Activated naive CD8-positive, alpha-beta T cell treated with anti-CD3 and anti-CD28 coated beads, Interleukin-2, amount 50 U/mL, for 16 hours (primary cell): ENCODE results near the gene DNLZ.
"Not testable (repeated sequence)": the region's sequence is repeated elsewhere in the genome, so short reads cannot be mapped to it uniquely, and the experiment has no call there.

Source experiments
- DNase-seq: peaks from one replicate; pipeline ENCODE4 v3.0.0-alpha.2; 2020; ENCODE audit warnings: low read depth, low spot score

Gene DNLZ

DNA sequence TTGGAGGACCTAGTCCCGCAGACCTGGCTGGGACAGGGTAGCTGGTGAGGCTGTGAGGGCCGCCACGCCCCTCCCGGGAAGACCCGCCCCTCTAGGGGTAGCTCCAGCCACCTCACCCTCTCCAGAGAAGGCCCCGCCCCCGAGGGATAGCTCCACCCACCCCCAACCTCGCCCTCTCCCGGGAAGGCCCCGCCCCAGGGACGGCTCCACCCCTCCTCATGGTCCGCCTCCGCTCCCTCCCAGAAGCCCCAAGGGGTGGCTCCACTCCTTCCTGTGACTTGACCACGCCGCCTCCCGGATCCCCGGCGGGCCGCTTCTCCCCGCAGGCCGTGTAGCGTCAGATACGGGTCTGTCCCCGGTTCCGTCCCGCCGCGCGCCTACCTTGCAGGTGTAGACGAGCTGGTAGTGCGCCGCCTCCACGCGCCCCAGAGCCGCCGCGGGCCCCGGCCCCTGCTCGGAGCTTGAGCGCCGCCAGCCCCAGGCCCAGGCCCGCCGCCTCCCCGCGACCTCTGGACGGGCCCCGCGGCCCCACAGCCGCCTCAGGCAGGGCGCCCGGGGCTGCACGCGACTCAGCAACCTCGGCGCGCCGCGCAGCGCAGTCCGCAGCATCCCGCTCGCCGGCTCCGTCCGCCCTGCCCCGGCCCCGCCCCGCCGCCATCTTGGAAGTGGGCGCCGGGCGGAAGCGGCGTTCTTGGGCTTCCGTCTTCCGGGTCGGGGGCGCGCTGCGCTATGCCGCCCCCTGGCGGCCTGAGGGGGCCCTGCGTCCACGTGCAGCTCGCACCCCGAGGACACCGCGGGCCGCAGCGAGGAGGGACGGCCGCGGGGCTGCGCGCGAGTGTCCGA is at the start of gene DNLZ:
TSS of gene DNLZ (minus strand) at position 639 of the 843 bp plus-strand sequence. CDS start at position 609, 30 bp downstream.
- peak; percentile 87 for DNase-seq

DNA sequence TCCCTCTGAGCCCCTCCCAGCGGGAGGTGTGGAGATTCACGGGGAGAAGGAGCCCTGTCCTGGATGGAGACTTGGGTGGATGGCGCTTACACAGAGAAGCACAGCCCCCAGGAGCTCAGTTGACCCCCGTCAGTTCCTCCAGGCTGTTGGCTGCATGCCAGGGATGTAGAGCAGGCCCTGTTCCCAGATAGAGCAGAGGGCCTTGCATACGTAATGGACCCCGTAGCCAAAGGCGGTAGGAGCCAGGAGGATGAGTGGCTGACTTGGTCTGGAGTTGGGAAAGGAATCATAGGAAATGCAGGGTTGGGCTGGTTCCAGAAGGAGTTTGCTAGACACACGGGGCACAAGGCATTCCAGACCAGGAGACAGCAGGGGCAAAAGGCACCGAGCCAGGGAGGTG is 49.4 kb upstream of the DNLZ start:
- DNase-seq = no peak

DNA sequence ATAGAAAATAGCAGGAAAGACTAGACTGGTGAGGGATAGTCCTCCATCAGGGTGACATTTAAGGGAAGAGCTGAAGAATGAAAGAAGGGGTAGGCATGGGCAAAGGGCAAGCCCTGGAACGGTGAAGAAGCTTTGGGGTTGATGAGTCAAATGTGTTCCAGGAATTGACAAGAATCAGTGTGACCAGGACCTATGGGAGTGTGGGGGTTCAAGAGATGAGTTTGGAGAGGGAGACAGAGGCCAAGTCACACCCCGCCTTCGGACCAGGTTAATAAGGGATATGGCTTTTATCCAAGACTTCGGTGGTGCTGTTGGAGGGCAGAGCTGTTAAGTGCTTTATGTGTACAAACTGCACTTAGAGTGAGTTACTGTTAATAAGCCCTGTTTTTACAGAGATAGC is 47.8 kb upstream of the DNLZ start:
- DNase-seq = no peak

DNA sequence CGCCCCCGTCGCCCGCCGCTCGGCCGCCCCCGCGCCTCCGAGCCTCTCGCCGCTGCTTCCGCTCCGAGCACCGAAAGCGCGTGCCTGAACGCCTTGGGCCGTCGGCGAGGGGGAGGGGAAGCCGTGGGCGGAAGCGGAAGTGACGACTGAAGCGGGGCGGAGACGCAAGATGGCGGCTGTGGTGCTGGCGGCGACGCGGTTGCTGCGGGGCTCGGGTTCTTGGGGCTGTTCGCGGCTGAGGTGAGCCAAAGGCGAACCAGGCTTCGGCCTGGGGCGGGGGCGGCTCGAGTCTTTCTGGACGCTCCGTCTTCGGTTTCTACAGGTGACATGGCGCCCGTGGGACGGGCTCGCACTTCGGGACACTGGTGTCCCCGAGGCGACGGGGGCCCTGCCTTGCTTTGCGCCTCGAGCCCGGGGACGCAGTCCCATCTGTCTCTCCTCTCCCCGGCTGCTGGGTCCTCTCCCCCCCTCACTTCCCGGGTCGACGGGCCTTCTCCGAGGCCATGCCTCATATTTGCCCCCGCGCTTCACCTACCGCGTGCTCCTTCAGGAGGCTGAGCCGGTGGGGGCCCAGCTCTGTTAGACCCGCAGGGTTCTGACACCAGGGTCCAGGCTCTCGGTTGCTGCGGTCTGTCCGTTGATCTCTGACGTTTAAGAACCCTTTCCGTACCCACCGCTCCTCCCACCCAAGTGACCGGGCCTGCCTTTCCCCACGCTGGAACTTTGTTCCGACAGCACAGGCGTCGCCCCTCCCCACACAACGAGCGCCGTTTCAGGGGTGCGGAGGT is 47.1 kb upstream of the DNLZ start, which contains the start of the genes ENTR1 and PMPCA:
TSS of gene ENTR1 (minus strand) at position 115 of the 788 bp plus-strand sequence. CDS start 217 bp downstream, outside the sequence.
TSS of gene PMPCA (plus strand) at position 159 of the 788 bp plus-strand sequence. CDS start at position 170, 11 bp downstream.
- DNase-seq = peak; percentile 91

DNA sequence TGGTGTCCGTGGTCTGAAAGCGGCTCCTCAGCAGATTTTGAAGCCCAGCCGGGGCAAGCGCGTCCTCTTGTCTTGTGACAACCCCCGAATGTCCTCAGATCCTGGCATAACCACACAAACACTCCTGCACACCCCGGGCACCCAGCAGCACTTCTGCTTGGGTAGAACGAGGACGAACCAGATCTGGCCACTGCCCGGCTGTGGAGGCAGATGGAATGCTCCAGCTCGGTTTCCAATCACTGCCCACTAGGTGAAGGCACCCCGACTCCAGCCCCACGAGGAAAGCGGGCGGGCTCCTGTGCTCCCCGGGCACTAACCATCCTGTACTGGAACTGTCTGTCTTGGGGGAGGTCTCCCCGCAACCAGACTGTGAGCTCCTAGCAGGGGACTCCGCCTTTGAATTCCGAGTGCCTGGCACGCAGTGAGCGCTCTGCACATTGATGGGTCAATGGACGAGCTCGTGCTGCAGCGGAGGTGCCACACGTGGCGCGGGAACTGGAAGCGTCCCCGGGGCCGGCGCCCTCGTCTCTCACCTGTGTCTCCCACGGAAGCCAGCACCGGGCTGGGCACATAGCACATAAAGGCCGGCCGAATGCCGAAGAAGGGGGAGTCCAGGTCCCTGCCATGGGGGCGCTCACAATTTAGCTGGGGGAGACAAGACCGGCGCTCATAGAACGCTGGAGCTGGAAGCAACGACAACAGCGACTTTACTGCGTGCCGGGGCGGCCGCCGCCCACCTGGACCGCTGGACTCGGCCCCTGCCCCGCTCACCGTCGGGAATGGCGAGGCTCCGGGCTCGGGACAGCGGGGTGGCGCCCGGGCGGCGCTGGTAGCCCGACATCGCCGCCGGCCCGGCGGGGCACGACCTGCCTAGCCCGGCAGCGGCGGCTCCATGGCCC is 46.3 kb upstream of the DNLZ start:
- no peak for DNase-seq

DNA sequence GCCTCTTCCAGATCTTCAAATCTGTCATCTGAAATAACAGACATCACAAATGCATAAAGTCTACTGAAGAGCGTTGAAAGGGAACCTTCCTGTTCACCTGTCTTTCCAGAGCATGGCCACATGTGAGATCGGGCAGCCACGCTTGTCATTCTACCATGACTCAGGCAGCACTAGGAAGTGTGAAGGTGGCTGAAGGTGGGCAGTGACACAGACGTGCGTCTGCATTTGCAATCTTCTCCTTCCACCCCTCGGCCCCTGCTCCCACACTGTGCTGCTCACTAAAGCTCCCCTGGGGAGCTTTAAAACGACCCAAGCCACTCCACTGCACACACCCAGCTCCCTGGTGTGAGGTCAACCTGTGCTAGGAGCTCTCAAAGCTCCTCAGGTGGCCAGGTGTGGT is 44.4 kb upstream of the DNLZ start:
- DNase-seq = no peak

DNA sequence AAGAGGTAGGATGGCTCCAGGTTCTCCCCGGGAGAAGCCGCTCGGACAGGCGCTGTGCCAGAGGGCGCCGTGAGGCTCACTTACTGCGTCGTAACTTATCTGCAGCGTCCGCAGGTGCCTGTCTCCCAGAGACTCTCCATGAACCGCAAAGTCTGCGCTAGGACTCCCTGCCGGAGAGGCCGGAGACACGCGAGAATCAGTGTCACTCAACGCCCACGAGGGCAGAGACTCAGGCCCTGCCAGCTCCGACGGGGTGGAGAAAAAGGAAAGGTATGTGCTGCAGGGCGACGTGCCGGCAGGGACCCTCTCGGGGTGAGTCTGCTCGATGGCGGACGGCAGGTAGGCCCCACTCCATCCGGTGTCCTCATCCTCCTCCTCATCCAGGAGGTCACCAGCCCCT is 43.5 kb upstream of the DNLZ start:
- not testable (repeated sequence) for DNase-seq

DNA sequence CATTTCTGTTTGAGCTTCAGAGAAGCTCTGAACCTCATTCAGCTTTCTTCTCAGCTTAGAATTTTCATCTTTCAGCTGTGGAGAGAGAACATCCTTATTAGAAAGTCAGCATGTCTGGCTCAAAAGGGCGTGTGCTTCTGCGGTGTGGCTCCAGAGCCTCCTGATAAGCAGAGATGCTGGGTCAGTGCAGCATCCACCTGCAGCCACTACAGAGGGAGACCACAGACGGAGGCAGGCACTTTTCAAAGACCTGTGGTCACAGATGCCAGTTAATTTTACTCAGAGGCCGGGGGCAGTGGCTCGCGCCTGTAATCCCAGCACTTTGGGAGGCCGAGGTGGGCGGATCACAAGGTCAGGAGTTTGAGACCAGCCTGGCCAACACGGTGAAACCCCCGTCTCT is 42.4 kb upstream of the DNLZ start:
- not testable (repeated sequence) for DNase-seq

DNA sequence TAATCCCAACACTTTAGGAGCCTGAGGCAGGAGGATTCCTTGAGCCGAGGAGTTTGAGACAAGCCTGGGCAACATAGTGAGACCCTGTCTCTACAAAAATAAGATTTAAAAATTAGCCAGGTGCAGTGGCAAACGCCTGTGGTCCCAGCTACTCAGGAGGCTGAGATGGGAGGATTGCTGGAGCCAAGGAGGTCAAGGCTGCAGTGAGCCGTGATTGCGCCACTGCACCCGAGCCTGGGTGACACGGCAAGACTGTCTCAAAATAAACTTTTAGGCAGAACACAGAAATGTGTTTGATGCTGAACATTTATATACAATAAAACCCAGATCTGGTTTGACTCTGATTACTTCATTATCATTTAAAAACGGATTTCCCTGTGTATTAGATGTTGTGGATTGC is 41.9 kb upstream of the DNLZ start:
- no peak for DNase-seq

DNA sequence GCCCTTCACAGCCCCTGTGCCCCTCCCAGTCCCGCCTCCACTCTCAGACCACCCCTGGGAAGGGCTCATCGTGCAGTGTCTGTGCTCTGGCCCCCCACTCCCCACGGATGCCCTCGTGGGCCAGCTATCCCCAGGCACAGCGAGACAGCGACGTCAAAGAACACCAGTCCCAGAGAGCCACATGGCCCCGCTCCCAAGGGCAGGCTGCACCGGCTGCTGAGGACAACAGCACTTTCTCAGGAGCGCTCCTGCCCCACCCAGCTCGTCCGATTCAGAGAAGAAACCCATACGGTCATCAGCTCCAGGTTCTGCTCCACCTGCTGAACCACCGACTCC is 41.2 kb upstream of the DNLZ start:
- DNase-seq = no peak

DNA sequence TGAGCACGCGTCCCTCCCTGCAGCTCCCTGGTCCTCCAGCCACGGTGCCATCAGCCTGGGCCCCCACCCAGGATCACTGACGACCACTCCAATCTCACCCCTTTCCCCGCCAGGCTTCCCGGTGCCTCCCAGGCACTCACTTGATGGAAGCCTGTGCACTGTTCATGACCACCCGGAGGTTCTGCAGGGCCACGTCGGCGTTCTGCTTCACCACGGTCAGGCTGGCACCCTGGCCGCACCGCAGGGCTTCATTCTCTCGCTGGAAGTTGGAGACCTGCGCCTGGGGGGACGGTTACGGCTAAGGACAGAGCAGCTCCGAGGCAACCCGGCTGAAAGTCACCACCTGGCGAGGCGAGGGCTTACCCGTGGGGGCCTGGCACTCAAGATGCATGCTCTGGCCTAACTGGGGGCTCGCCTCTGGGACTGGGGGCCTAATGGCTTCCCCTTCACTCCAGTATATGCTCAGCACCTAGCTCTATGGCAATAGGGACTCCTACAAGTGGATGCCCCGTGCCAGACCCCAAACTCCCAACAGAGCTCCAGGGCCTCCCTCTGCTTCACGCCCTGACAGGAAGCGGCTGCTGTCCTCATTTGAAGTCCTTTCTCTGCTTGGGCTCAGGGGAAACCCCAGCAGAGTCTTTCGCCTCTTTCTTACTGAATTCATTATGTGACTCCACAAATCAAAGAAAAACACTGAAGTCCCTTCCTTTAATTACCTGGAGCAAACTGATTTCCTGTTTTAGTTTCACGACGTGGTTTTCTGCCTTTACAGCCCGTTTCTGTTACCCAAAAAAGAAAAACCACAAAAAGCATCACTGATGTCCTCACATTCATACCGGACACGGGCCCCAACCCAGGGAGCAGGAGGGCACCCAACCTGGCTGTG is 40.6 kb upstream of the DNLZ start:
- DNase-seq = no peak

DNA sequence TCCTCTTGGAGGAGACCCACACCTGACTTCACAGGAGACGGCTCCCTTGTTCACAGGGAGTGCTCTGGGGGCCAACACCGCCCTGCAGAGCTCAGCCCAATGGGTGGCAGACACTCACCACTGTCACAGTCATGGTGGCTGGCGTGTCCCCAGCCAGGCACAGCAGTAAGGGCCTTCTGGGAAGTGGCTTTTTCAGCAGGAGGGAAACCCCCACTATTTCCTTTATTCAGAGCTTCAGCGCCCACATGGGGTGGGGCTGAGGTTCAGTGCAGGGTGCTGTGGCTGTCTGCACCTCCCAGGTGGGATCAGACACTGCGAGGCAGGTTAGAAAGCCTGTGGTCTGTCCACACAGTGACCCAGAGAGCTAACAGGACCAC is 40.0 kb upstream of the DNLZ start:
- DNase-seq = peak; percentile 52

DNA sequence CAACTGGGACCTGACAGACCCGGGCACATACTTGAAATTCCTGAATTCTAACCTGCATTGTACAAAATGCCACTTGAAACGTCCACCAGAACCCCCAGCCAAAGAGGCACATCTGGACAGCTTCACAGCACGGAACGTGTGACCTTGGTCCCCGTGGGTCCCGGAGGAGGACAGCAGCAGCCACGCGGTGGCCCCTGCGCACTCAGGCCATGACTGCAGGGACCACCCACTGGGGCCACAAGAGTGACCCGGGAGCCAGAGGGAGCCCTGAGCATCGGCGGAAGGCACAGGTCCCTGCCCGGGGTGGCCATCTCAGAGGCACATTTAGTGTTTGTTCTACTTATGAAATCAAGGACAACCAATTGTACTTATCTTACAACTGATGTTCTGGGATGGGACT is 38.5 kb upstream of the DNLZ start:
- no peak for DNase-seq

DNA sequence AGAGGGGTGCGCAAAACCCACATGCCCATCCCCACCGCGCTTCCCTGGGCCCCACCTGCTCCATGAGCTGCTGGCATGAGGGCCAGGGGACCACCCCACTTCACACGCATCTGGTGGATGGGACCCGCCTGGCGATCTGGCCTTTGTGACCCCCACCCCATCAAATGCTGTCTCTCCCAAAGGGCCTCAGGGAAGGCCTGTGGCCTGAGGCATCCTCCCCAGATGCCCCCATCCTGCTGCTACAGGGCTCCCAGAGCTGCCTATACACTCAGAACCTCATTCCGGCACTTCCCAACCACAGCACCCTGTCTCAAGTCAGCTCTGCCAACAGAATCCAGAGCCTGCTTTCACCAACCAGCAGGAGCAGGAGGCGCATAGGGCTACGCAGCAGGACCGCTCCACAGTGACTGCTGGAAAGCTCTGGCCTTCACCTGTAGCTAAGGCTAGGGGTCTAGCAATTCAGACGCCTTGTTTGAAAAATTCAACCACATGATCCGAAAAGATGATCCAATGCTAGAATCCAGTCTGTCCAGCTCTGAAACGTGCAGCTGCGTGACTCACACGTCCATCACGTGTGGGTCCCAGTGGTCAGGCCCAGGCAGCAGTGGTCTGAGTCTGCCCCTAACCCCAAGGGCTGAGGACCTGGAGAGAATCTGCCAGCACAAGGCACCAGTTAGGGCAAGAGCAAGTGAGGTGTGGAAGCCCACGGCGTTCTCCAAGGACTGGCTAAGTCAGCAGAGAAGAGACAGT is 37.8 kb upstream of the DNLZ start:
- no peak for DNase-seq

DNA sequence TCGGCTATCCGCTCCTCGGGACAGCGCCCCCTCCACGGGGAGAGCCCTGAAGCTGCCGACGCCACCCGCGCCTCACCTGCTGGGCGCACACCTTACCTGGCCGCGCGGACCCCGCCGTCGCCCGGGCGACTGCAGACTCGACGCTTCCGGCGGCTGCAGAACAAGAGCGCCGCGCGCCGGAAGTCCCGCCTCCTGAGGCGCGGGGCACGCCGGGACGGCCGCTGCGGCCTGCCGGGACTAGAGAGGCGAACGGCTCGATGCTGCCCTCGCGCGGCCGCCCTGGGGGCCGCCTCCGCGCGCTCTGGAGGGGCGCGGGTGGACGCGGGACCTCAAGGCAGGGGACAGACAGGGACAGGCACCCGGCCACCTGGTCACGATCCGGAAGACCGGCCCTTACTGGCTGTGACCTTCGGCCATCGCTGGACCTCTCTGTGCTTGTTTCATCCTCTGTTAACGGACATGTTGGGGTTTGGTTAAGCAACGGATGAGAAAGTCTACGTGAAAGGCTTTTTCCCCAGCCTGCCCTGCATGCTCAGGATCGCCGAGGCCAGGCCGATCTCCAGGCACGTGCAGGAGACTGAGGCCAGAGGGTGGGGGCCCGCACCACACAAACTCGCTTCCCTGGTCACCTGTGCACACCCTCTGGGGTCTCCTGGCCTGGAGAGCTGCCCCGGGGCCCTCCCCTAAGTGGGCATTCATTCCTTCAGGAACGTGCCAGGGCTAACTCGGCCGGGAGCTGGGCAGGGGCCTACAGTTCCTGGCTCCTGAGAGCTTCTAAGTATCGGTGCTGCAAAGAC is 36.7 kb upstream of the DNLZ start, which contains the start of gene SNAPC4:
TSS of gene SNAPC4 (minus strand) at position 133 of the 797 bp plus-strand sequence. CDS start 1,742 bp downstream, outside the sequence.
- peak; percentile 72 for DNase-seq

DNA sequence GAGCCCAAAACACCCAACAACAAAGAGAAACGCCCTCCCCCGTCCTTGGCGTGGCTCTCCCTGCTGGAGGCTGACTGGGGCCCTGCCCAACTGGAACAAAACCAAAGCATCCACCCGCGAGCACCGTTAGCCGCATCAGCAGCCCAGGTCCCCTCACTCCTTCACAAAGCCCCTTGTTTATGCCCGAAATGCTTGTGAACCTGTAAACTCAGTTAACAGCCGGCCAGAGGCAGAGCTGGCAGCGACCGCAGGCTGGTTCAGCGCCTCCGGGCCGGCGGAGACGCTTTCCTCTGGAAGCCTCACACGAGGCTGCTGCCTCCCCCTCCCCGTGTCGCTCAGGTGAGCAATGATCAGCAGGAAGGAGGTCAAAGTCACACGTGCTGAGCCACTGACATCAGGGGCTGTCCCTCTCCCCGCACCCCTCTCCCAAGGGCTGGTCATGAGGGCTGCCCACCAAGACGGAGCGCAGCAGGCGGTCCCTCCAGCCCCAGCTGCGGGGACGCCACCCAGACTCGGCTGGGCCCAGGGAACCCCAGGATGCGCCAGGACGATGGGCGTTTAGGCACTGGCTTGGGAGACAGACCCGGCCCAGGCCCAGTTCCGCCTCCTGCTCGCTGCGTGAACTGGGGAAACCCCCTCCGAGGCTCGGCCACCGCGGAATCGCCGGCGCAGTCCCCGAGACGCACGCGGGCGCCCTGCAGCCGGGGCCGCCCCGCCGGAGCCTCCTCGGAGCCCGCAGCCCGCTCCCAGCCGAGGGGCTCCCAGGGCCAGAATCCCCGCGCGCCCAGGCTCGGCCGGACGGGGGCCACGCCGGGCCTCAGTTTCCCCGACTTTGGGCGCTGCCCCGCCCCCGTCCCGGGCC is 35.9 kb upstream of the DNLZ start:
- DNase-seq = no peak

DNA sequence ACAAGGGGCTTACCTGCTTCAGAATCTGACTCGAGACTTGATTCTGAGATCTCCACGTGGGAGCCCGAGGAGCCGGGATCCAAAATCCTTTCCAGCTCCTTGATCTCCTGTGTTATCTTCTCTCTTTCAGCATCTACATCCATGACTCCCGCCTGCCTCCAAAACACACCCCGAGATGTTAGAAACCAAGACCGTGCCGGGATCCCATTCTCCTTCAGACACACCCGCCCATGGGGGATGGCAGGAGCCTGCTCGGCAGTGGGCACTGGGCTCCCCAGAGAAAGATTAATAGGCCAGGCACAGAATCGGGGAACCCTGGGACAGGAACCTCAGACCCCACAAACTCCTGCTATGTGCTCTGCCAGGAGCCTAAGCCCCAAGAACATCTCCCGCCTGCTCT is 34.7 kb upstream of the DNLZ start:
- no peak for DNase-seq

DNA sequence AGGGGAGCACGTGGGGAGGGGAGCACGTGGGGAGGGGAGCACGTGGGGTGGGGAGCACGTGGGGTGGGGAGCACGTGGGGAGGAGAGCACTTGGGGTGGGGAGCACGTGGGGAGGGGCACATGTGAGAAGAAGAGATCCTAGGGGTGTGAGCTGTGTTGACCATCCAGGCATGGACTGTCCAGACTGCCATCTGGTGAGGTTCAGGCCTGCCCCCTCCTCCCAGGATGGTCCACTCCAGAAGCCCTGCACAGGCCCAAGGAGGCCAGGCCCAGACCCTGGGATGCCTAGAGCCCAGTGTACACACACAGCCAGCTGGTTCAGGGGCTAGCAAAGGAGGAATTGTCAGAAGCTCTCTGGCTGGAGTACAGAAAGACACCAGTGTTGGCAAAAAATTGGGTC is 34.1 kb upstream of the DNLZ start:
- no peak for DNase-seq
